ENCODE data around the gene TSHZ2. TPM values are rescaled to one million over a fixed set of nuclear protein-coding genes. Genes with fewer than 3 reads are reported as not detected.

The TSHZ2 gene
- polyA plus RNA-seq, 1 donor from 2014 or later: 4.6 TPM

GRCh38 chr20:53379833-53380120 lies 407.6 kb downstream of the TSHZ2 start:
- no peaks in the 10 kb centered on the region for H3K9me3 ChIP-seq (ENCODE audit: low read length)
- H3K27ac ChIP-seq (ENCODE audit: low read length): no peak overlapping the region
- H2AFZ ChIP-seq (ENCODE audit: low read depth, low read length): no peak overlapping the region
- no peak overlapping the region for H3K4me3 ChIP-seq (ENCODE audit: low read length)
- TF ChIP-seq CTCF (IDR thresholded peaks at IDR 0.05; ENCODE audit: poor library complexity, severe bottlenecking) (no peak), REST (IDR thresholded peaks at IDR 0.05; ENCODE audit: borderline replicate concordance) (no peak), RAD21 (conservative IDR thresholded peaks at IDR 0.05) (no peak), TAF1 (IDR thresholded peaks at IDR 0.05; ENCODE audit: low read depth) (no peak), EP300 (conservative IDR thresholded peaks at IDR 0.05; ENCODE audit: poor library complexity, severe bottlenecking) (no peak), SMC3 (conservative IDR thresholded peaks at IDR 0.05; ENCODE audit: poor library complexity) (no peak), EZH2 (IDR thresholded peaks at IDR 0.05; ENCODE audit: borderline replicate concordance, insufficient read depth, low read length, poor library complexity, severe bottlenecking) (no peak), POLR2AphosphoS5 (IDR thresholded peaks at IDR 0.05) (no peak), MXI1 (conservative IDR thresholded peaks at IDR 0.05; ENCODE audit: poor library complexity, severe bottlenecking) (no peak)
- no peak overlapping the region for H3K9ac ChIP-seq (ENCODE audit: low read length)
- no peak overlapping the region for H3K4me2 ChIP-seq (ENCODE audit: low read length)
- no peaks in the 10 kb centered on the region for H3K36me3 ChIP-seq (ENCODE audit: insufficient read depth, low read length)
- no peaks in the 10 kb centered on the region for H3F3A ChIP-seq (ENCODE audit: insufficient read depth, low read length, poor library complexity, severe bottlenecking)
- H3K79me2 ChIP-seq (replicated peaks; ENCODE audit: insufficient read depth, low read length): no peaks in the 10 kb centered on the region
- H4K20me1 ChIP-seq (ENCODE audit: insufficient read depth): no peaks in the 10 kb centered on the region
- no peaks in the 10 kb centered on the region for H3K9me2 ChIP-seq (ENCODE audit: insufficient read depth, low read length)
- peaks cover 2% of the 10 kb centered on the region for H3K27me3 ChIP-seq (ENCODE audit: insufficient read depth, low read depth, low read length)

- Histone ChIP-seq H3K9ac (ENCODE audit: low read length) (no peak overlapping the region), H3K4me2 (ENCODE audit: low read length) (no peak overlapping the region), H2AFZ (ENCODE audit: low read depth, low read length) (no peak overlapping the region), H3K4me3 (ENCODE audit: low read length) (no peak overlapping the region), H3K27ac (ENCODE audit: low read length) (no peak overlapping the region), H3K9me3 (ENCODE audit: low read length) (no peaks in the 10 kb centered on the region), H3K79me2 (replicated peaks; ENCODE audit: insufficient read depth, low read length) (no peaks in the 10 kb centered on the region), H3K36me3 (ENCODE audit: insufficient read depth, low read length) (no peaks in the 10 kb centered on the region), H3K27me3 (ENCODE audit: insufficient read depth, low read depth, low read length) (peaks cover 2% of the 10 kb centered on the region), H4K20me1 (ENCODE audit: insufficient read depth) (no peaks in the 10 kb centered on the region), H3F3A (ENCODE audit: insufficient read depth, low read length, poor library complexity, severe bottlenecking) (peaks cover 4% of the 10 kb centered on the region), H3K9me2 (ENCODE audit: insufficient read depth, low read length) (no peaks in the 10 kb centered on the region)
- TF ChIP-seq SMC3 (conservative IDR thresholded peaks at IDR 0.05; ENCODE audit: poor library complexity) (no peak), EZH2 (IDR thresholded peaks at IDR 0.05; ENCODE audit: borderline replicate concordance, insufficient read depth, low read length, poor library complexity, severe bottlenecking) (no peak), POLR2AphosphoS5 (IDR thresholded peaks at IDR 0.05) (no peak), RAD21 (conservative IDR thresholded peaks at IDR 0.05) (no peak), REST (IDR thresholded peaks at IDR 0.05; ENCODE audit: borderline replicate concordance) (no peak), CTCF (IDR thresholded peaks at IDR 0.05; ENCODE audit: poor library complexity, severe bottlenecking) (no peak), EP300 (conservative IDR thresholded peaks at IDR 0.05; ENCODE audit: poor library complexity, severe bottlenecking) (no peak), MXI1 (conservative IDR thresholded peaks at IDR 0.05; ENCODE audit: poor library complexity, severe bottlenecking) (no peak), TAF1 (IDR thresholded peaks at IDR 0.05; ENCODE audit: low read depth) (no peak)
Observed at GRCh38 chr20:53381568-53382262, 409.6 kb downstream of the TSHZ2 start.
